ENCODE results near the gene MARK4. TPM values are rescaled to one million over a fixed set of nuclear protein-coding genes. Genes with fewer than 3 reads are reported as not detected.

MARK4 gene
- polyA plus RNA-seq, 2 of the 4 experiments (the other 2 are of a cell fraction): 6.3 to 7.8 TPM

- WGBS (ENCODE audit: missing lambda C conversion rate): 90% methylated on average over 13 of the region's 13 CpGs
- FAIRE-seq (no peak), DNase-seq (ENCODE audit: low read depth in 1 of 2, low spot score in 1 of 2) (no peak), ATAC-seq (no peak)
- Histone ChIP-seq H3K4me2 (no peak overlapping the region), H3K27ac (no peak overlapping the region), H3K9me3 (no peaks in the 10 kb centered on the region), H3K4me1 (peaks cover 3% of the 10 kb centered on the region; the same call in 2 of the 3 replicates), H3K4me3 (no peak overlapping the region)
- ChIA-PET POLR2A (no interaction called here), CTCF (interaction anchor here (1.0 to 1.6 kb wide), 3 partner anchors 10 to 26 kb away, joined by 3 to 4 read pairs (median 4); no protein-coding TSS in a partner anchor)
- no peak for TF ChIP-seq MAZ (IDR thresholded peaks at IDR 0.05; ENCODE audit: borderline replicate concordance, low read depth, low read length)
Observed at GRCh38 chr19:45342911-45343310, 91.8 kb downstream of the MARK4 start.

GRCh38 chr19:45344621-45345505 is 93.8 kb downstream of the MARK4 start:
- FAIRE-seq (no peak), DNase-seq (ENCODE audit: low read depth in 1 of 2, low spot score in 1 of 2) (no peak), ATAC-seq (peak in 1 of 2 experiments; percentile 13; a peak in 2 of 6 replicates)
- TF ChIP-seq MAZ (IDR thresholded peaks at IDR 0.05; ENCODE audit: borderline replicate concordance, low read depth, low read length) (no peak), CHD2 (IDR thresholded peaks at IDR 0.05; ENCODE audit: low read length, partially characterized antibody) (no peak), JUNB (IDR thresholded peaks at IDR 0.05) (no peak), KDM5A (IDR thresholded peaks at IDR 0.05) (no peak), EHMT2 (IDR thresholded peaks at IDR 0.05; ENCODE audit: low read depth) (no peak), RARB (CRISPR knock-in tag; IDR thresholded peaks at IDR 0.05) (no peak), EP300 (IDR thresholded peaks at IDR 0.05) (no peak), CBX2 (IDR thresholded peaks at IDR 0.05; ENCODE audit: borderline replicate concordance, low read depth) (no peak), EHF (CRISPR knock-in tag; IDR thresholded peaks at IDR 0.05) (no peak), GATA3 (IDR thresholded peaks at IDR 0.05; ENCODE audit: borderline replicate concordance) (no peak), NPAS2 (CRISPR knock-in tag; IDR thresholded peaks at IDR 0.05; ENCODE audit: borderline replicate concordance) (no peak), REST (IDR thresholded peaks at IDR 0.05) (no peak), HOXB5 (CRISPR knock-in tag; IDR thresholded peaks at IDR 0.05) (no peak), ZNF302 (CRISPR knock-in tag; IDR thresholded peaks at IDR 0.05) (no peak), KDM1A (IDR thresholded peaks at IDR 0.05; ENCODE audit: low read depth) (no peak), HEYL (CRISPR knock-in tag; IDR thresholded peaks at IDR 0.05) (no peak)
- Histone ChIP-seq H3K4me1 (peaks cover 3% of the 10 kb centered on the region; the same call in 2 of the 3 replicates), H3K27ac (no peak overlapping the region), H3K4me3 (no peak overlapping the region), H3K4me2 (no peak overlapping the region), H3K9me3 (no peaks in the 10 kb centered on the region)
- CTCF ChIA-PET: interaction anchor here (1.2 to 1.8 kb wide), 3 partner anchors 57 to 139 kb away, joined by 3 to 6 read pairs (median 4); no protein-coding TSS in a partner anchor
- POLR2A ChIA-PET: no interaction called here
- WGBS (ENCODE audit: missing lambda C conversion rate): 73% methylated on average over 3 of the region's 15 CpGs

GRCh38 chr19:45345506-45345860 is 94.4 kb downstream of the MARK4 start:
- TF ChIP-seq POLR2AphosphoS2 (conservative IDR thresholded peaks at IDR 0.05; ENCODE audit: low read length) (no peak), SMC3 (IDR thresholded peaks at IDR 0.05) (no peak)
- FAIRE-seq (no peak), ATAC-seq (no peak), DNase-seq (ENCODE audit: low read depth in 1 of 2, low spot score in 1 of 2) (no peak)
- no peak overlapping the region for H3K27ac ChIP-seq
- H3K4me2 ChIP-seq: no peak overlapping the region
- H3K9me3 ChIP-seq: no peaks in the 10 kb centered on the region
- ChIA-PET CTCF (interaction anchor here (1.2 to 2.0 kb wide), 4 partner anchors 7 to 140 kb away, joined by 3 to 5 read pairs (median 4); no protein-coding TSS in a partner anchor), POLR2A (no interaction called here)
- no peak overlapping the region for H3K4me3 ChIP-seq
- H3K4me1 ChIP-seq: no peaks in the 10 kb centered on the region
- 84% methylated on average over 11 of the region's 15 CpGs for WGBS (ENCODE audit: missing lambda C conversion rate)
